ENCODE data around the gene BCL2.

Gene BCL2

DNA sequence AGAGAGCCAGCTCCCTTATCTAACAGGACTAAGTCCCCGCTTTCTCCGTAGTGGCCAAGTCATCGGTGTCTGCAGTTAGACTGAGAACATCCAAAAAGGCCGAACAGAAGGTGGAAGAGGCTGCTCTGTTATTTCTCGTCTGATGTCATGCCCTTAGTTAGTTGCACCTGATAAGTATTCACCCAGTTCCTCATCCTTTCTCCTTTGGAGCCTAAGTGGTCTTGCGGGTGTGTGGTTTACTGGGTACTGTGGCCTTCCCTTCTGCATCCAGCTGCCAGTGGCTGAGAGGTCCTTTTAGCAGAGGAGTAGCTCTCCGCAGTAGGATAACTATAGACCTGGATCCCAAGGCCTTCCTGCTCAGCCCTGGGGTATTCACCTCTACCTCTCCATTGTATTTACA, 211.6 kb downstream of the BCL2 start:
- Mint-ChIP-seq H3K9me3 (peaks cover 10% of the 10 kb centered on the region), H3K4me3 (no peak overlapping the region), H3K27me3 (ENCODE audit: low read depth, poor library complexity) (peaks cover 12% of the 10 kb centered on the region), H3K4me1 (peaks cover 74% of the 10 kb centered on the region), H3K36me3 (ENCODE audit: low read depth) (peaks cover 5% of the 10 kb centered on the region), H3K27ac (no peak overlapping the region)
- DNase-seq, result no peak
- TF ChIP-seq, protein P1, sequence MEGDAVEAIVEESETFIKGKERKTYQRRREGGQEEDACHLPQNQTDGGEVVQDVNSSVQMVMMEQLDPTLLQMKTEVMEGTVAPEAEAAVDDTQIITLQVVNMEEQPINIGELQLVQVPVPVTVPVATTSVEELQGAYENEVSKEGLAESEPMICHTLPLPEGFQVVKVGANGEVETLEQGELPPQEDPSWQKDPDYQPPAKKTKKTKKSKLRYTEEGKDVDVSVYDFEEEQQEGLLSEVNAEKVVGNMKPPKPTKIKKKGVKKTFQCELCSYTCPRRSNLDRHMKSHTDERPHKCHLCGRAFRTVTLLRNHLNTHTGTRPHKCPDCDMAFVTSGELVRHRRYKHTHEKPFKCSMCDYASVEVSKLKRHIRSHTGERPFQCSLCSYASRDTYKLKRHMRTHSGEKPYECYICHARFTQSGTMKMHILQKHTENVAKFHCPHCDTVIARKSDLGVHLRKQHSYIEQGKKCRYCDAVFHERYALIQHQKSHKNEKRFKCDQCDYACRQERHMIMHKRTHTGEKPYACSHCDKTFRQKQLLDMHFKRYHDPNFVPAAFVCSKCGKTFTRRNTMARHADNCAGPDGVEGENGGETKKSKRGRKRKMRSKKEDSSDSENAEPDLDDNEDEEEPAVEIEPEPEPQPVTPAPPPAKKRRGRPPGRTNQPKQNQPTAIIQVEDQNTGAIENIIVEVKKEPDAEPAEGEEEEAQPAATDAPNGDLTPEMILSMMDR (IDR thresholded peaks at IDR 0.05), result no peak

DNA sequence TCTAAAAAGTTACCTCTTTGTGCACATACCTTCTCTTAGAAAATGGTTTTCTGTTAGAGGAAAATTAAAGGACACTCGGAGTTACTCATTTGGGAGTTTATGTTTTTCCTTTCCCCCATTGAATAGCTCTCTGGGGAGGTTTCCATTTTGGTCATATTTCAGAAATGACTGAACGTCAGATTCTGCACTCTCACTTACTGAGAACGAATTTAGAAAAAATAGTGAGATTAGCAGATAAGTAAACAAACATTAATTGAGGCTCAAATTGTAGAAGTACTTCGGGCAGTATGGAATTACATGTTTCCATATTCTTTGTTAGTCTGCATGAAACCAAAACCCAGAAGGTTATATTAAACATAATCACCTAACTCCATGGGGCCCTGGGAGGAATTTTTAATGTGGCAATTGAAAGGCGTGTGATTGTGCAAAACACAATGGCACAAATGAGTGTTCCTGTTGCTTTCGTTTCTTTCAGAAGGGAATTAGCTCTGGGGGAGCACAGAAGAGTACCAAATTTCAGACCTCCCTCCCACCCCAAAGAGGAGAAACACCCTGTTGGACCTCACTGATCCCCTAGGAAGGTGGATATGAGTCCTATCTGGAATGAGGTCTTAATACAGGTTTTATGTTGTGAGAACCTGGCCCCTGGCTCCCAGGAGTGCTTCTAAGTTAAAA, 212.3 kb downstream of the BCL2 start:
- Mint-ChIP-seq H3K27ac (no peak overlapping the region), H3K27me3 (ENCODE audit: low read depth, poor library complexity) (peaks cover 12% of the 10 kb centered on the region), H3K36me3 (ENCODE audit: low read depth) (peaks cover 5% of the 10 kb centered on the region), H3K9me3 (peaks cover 10% of the 10 kb centered on the region), H3K4me1 (peaks cover 69% of the 10 kb centered on the region), H3K4me3 (no peak overlapping the region)
- TF ChIP-seq, protein P1 (IDR thresholded peaks at IDR 0.05), result no peak
- no peak for DNase-seq

DNA sequence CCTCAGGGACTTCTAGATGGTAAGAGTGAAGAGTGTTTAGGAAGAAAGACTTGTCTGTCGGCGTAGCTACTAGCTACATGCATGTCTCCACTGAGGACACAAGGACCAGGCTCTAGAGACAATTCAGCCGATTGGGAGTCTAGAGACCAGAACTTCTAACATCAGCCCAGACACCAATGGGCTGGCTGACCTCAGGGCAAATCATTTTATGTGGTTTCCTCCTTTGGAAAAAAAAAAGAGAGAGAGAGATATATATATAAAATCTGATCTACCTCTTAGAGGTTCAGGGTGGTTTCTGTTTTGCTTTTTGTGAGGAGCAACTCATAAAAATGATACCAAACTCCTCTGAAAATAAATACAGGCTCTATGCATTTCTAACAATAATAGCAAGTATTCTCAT, 212.8 kb downstream of the BCL2 start:
- no peak overlapping the region for H3K27ac Mint-ChIP-seq
- TF ChIP-seq, protein P1 (IDR thresholded peaks at IDR 0.05), result no peak
- DNase-seq, result no peak
- H3K4me3 Mint-ChIP-seq, result no peak overlapping the region
- H3K4me1 Mint-ChIP-seq, result peaks cover 68% of the 10 kb centered on the region
- peaks cover 12% of the 10 kb centered on the region for H3K27me3 Mint-ChIP-seq (ENCODE audit: low read depth, poor library complexity)
- peaks cover 10% of the 10 kb centered on the region for H3K9me3 Mint-ChIP-seq
- peaks cover 5% of the 10 kb centered on the region for H3K36me3 Mint-ChIP-seq (ENCODE audit: low read depth)

DNA sequence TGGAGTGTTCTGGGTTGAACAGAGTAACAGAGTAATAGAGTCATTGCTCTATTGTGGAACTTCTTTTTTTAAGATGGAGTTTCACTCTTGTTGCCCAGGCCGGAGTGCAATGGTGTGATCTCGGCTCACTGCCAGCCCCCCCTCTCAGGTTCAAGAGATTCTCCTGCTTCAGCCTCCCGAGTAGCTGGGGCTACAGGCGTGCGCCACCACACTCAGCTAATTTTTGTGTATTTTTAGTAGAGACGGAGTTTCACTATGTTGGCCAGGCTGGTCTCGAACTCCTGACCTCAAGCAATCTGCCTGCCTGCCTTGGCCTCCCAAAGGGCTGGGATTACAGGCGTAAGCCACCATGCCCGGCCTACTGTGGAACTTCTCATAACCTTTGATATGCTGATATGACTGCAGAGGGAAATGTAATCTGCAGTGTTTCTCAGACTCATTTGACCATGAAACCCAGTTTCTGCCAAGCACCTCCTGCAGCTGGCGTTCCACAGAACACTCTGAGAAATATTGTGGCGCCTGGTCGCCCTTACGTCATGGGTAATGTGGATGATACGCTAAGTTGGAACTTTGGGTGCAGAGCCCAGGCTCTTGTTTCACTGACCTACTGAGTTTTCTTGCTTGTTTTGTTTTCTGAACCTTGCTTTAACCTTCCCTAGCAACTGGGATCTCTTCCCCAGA, 213.8 kb downstream of the BCL2 start:
- H3K9me3 Mint-ChIP-seq, result peaks cover 10% of the 10 kb centered on the region

DNA sequence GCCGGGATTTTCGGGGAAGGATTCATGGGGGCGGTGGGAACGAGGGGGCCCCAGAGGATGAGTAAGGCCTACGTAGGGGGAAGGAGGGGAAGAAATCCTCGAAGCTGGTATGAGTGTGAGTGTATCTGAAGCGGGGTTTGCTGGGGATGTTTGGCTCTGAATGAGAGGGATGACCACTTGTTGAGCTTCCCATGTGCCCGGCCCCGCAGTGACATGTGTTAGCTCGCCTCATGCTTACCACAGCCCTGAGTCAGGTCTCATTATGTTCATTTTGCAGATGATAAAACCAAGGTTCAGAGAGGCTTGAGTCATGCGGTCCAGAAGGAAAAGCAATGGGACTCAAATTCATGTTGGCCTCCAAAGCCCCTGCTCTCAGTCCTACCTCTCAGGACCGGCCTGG, 214.7 kb downstream of the BCL2 start:
- no peak overlapping the region for H3K27ac Mint-ChIP-seq
- peaks cover 10% of the 10 kb centered on the region for H3K9me3 Mint-ChIP-seq
- DNase-seq, result no peak
- TF ChIP-seq, protein P1 (IDR thresholded peaks at IDR 0.05), result no peak
- H3K4me1 Mint-ChIP-seq, result peaks cover 64% of the 10 kb centered on the region
- peaks cover 17% of the 10 kb centered on the region for H3K27me3 Mint-ChIP-seq (ENCODE audit: low read depth, poor library complexity)
- no peak overlapping the region for H3K4me3 Mint-ChIP-seq
- H3K36me3 Mint-ChIP-seq (ENCODE audit: low read depth), result peaks cover 5% of the 10 kb centered on the region

More for the DNA sequence above, 213.8 kb downstream of the BCL2 start:
- no peak for DNase-seq
- Mint-ChIP-seq H3K36me3 (ENCODE audit: low read depth) (peaks cover 5% of the 10 kb centered on the region), H3K27me3 (ENCODE audit: low read depth, poor library complexity) (peaks cover 12% of the 10 kb centered on the region), H3K27ac (no peak overlapping the region), H3K4me3 (no peak overlapping the region), H3K4me1 (peaks cover 64% of the 10 kb centered on the region)
- TF ChIP-seq, protein P1 (IDR thresholded peaks at IDR 0.05), result no peak

All from nephron progenitor cell (in vitro differentiated cells).